VCaP (cell line): ENCODE measurements around the gene DCTN2.

Experiments used
- H3K27ac ChIP-seq: fragments of 450-650 bp; 2 replicates; pipeline ENCODE4 v1.5.1; 2017
- CTCF ChIP-seq: fragments of 450-650 bp; conservative IDR thresholded peaks from 2 replicates; pipeline ENCODE4 v1.5.1; 2017; ENCODE audit warnings: mild to moderate bottlenecking, moderate library complexity

Gene DCTN2

GRCh38 chr12:57481671-57482070 is 65.3 kb downstream of the DCTN2 start:
- TF ChIP-seq CTCF = no peak
- no peak overlapping the region for H3K27ac ChIP-seq
